Fibroblast of lung (primary cell): ENCODE data around the gene MICB.

ENCODE experiments used
- CTCF ChIP-seq, 2 donors: IDR thresholded peaks in 1 of 2; conservative IDR thresholded peaks in 1 of 2; 1 replicate in 1 of 2; 2 replicates in 1 of 2; pipeline ENCODE4 v1.5.1; 2011 to 2012; ENCODE audit warnings: low read length in 2 of 2, control low read depth in 1 of 2, inconsistent platforms in 1 of 2, low read depth in 1 of 2, mild to moderate bottlenecking in 1 of 2
- EZH2 ChIP-seq: IDR thresholded peaks from 2 replicates; pipeline ENCODE4 v1.5.1; 2012; ENCODE audit warnings: low read length, control low read depth, mild to moderate bottlenecking; ENCODE audit errors: missing control alignments

DNA sequence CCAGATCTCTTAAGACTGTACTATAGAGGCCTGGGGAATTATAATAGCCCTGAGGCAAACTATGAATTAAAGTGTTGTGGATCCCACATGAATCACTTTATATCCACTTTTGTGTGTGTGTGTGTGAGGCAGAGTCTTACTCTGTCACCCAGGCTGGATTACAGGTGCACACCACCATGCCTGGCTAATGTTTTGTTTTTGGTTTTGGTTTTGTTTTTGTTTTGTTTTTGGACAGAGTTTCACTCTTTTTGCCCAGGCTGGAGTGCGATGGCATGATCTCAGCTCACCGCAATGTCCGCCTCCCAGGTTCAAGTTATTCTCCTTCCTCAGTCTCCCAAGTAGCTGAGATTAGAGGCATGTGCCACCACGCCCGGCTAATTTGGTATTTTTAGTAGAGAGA lies 32.2 kb upstream of the MICB start:
- TF ChIP-seq CTCF (conservative IDR thresholded peaks at IDR 0.05 in 1 of 2, IDR thresholded peaks at IDR 0.05 in 1 of 2; ENCODE audit: low read depth in 1 of 2, low read length in 2 of 2) (no peak), EZH2 (no peak)
